ENCODE measurements around the gene PRKG1.

- no peak for TF ChIP-seq CTCF (conservative IDR thresholded peaks at IDR 0.05; ENCODE audit: low read depth, low read length)
- TF ChIP-seq EZH2 (IDR thresholded peaks at IDR 0.05; ENCODE audit: low read length, unreplicated experiment) = no peak
- no peak for TF ChIP-seq EZH2phosphoT487 (IDR thresholded peaks at IDR 0.05; ENCODE audit: borderline replicate concordance, low read length)
Measured at GRCh38 chr10:51488766-51489408, 414.6 kb downstream of the PRKG1 start.
